Fibroblast of pulmonary artery (primary cell): Measurements from ENCODE around the gene COPS6.

Experiments
- DNase-seq: peaks from one replicate; pipeline ENCODE4 v3.0.0-alpha.2; 2010; ENCODE audit warnings: low read depth
- H3K4me3 ChIP-seq: replicated peaks from 2 replicates; pipeline ENCODE4 v1.5.1; 2011; ENCODE audit warnings: low read depth, mild to moderate bottlenecking, control low read depth, low read length, moderate library complexity
- TF ChIP-seq, protein P1 (sequence below): IDR thresholded peaks from 2 replicates; pipeline ENCODE4 v1.5.1; 2011; ENCODE audit warnings: mild to moderate bottlenecking, control low read depth, low read length, inconsistent platforms; ENCODE audit errors: missing control alignments

COPS6 gene

DNA sequence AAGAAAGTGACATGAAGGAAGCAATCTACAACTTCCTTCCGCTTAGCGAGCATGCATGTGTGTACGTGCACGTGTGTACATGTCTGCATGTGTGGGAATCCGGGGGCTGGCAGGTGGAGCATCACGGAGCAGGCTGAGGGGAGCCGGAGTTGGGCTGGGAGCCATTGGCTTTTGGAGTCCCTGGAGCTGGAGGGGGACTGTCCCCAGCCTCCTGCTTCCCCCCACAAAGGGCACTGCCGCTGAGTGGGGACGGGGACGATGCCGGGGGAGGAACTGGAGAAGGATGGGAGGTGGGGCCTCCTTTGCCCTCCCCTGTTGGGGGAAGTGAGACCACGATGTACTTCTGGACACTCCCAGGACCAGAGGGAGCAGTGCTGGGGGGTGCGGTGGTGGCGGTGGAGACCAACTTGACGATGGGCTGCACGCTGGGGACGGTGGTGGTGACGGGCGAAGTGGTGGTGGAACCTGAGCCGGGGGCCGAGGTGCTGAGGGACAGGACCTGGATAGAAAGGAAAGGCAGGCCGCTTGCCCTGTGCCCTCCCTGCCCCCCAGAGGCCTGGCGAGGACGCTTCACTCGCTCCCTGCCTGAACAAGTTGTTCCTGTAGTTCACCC is 18.5 kb downstream of the COPS6 start:
- no peak for DNase-seq
- no peak overlapping the region for H3K4me3 ChIP-seq

DNA sequence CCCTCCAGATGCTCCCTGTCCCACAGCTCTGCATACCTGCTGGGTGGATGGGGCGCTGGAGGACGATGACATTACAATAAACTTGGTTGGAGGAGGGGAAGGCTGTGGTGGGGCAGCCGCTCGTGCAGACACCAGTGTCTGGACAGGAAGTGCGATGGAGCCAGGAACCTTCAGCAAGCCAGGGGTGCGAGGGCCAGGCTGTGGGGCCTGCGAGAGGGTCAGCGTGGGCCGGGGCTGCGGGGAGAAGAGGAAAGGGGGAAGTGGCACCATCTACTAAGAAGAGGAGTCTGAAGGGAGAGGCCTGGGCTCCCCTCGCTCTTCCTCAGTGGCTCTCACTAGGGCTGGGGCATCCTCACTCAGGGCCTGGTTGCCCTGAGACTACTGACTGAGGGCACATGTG is 19.1 kb downstream of the COPS6 start:
- no peak for DNase-seq
- no peak overlapping the region for H3K4me3 ChIP-seq
- TF ChIP-seq, protein P1, sequence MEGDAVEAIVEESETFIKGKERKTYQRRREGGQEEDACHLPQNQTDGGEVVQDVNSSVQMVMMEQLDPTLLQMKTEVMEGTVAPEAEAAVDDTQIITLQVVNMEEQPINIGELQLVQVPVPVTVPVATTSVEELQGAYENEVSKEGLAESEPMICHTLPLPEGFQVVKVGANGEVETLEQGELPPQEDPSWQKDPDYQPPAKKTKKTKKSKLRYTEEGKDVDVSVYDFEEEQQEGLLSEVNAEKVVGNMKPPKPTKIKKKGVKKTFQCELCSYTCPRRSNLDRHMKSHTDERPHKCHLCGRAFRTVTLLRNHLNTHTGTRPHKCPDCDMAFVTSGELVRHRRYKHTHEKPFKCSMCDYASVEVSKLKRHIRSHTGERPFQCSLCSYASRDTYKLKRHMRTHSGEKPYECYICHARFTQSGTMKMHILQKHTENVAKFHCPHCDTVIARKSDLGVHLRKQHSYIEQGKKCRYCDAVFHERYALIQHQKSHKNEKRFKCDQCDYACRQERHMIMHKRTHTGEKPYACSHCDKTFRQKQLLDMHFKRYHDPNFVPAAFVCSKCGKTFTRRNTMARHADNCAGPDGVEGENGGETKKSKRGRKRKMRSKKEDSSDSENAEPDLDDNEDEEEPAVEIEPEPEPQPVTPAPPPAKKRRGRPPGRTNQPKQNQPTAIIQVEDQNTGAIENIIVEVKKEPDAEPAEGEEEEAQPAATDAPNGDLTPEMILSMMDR, result no peak

More for the DNA sequence above, 18.5 kb downstream of the COPS6 start:
- TF ChIP-seq, protein P1, result no peak

DNA sequence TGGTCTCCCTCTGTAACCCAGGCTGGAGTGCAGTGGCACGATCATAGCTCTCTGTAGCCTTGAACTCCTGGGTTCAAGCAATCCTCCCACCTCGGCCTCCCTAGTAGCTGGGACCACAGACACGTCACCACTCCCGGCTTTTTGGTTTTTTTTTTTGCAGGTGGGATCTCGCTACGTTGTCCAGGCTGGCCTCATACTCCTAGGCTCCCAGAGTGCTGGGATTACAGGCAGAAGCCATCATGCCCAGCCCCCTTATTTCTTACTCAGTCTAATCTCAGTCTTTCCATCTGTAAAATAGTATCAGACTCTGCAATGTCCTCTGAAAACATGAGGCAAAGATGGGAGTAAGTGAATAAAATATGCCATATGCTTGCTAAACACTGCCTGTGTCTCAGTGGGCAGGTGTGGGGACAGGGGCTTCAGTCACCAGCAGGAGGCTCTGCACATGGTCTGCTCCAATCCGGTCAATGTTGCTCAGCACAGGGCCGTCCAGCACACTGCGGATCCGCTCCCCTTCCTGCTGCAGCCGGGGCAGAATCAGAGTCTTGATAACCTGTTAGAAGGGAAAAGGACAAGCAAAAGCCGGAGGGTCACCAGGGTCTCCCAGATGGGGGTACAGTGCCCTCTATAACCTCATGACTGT is 20.9 kb downstream of the COPS6 start:
- no peak for DNase-seq

DNA sequence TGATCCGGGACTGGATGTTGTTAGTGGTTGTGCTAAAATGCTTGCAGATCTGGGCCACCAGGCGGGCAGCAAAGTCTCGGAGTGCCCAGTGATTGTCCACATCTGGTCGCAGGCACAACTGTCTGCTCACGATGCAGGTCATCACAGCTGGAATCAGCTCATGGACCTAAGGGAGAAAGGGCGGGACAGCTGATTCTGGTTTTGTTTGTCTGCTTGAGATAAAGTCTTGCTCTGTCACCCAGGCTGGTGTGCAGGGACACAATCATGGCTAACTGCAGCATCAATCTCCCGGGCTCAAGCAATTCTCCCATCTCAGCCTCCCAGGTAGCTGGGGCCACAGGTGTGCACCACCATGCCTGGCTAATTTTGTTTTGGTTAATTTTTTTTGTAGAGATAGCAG is 22.4 kb downstream of the COPS6 start:
- DNase-seq, result no peak
- no peak overlapping the region for H3K4me3 ChIP-seq
- TF ChIP-seq, protein P1, result no peak

More for the DNA sequence above, 20.9 kb downstream of the COPS6 start:
- no peak overlapping the region for H3K4me3 ChIP-seq
- TF ChIP-seq, protein P1, result no peak

DNA sequence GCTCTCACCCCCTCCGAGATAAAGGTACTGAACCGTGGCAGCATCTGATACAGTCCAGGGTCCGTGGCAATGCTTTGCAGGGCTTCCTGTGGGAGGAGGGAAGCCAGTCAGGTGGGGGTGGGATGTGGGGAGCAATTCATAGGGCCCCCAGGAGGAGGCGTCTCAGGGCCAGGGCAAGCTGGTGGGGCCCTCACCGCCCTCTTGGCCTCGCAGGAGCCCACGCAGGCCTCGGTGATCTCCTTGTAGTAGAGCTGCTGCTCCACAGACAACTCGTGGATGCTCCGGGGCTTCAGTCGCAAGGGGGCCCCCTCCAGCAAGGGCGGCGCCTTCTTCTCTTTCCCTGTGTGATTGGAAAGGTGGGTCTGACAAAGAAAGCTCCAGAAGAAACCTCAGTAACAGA is 23.1 kb downstream of the COPS6 start:
- TF ChIP-seq, protein P1, result no peak
- H3K4me3 ChIP-seq, result no peak overlapping the region
- no peak for DNase-seq

DNA sequence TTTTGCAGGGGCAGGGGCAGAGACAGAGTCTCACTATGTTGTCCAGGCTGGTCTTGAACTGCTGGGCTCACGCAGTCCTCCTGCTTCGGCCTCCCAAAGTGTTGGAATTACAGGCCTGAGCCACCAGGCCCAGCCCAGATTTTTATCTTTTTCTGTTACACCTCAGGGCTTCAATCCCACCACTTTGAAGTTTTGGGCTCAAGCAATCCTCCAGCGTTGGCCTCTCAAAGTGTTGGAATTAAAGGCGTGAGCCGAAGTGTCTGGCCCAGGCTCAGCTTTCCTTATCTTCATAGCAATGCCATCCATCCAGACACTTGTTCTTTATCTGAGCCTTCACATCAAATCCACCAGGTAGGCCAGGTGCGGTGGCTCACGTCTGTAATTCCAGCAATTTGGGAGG is 26.3 kb downstream of the COPS6 start:
- no peak overlapping the region for H3K4me3 ChIP-seq
- TF ChIP-seq, protein P1, result no peak
- DNase-seq, result no peak
